Lung (tissue), 12 donors: Measurements from ENCODE around the gene PRLHR. TPM values are rescaled to one million over a fixed set of nuclear protein-coding genes. Genes with fewer than 3 reads are reported as not detected.

ENCODE experiments used
- ATAC-seq: fragments of 200-7000 bp; cut with Tn5 transposase; one replicate; pipeline ENCODE4 v1.9.1; 2020; ENCODE audit warnings: moderate number of reproducible peaks; ENCODE audit not compliant: insufficient read depth, low FRiP score
- DNase-seq, 3 donors: peaks; one replicate each; pipeline ENCODE4 v3.0.0-alpha.2; 2013 to 2017
- H3K27ac ChIP-seq, 2 donors: one replicate each; pipeline ENCODE4 v1.5.1; 2013; ENCODE audit warnings: mild to moderate bottlenecking in 2 of 2, moderate library complexity in 2 of 2, control low read depth in 1 of 2, inconsistent platforms in 1 of 2, low read depth in 1 of 2, low read length in 1 of 2
- H3K27me3 ChIP-seq, 3 donors: one replicate each; pipeline ENCODE4 v1.5.1; 2013; ENCODE audit warnings: low read length in 2 of 3; ENCODE audit not compliant: control insufficient read depth in 3 of 3, insufficient read depth in 3 of 3
- H3K36me3 ChIP-seq, 4 donors: one replicate each; pipeline ENCODE4 v1.5.1; 2013; ENCODE audit warnings: low read length in 4 of 4, mild to moderate bottlenecking in 1 of 4, moderate library complexity in 1 of 4; ENCODE audit not compliant: control insufficient read depth in 4 of 4, insufficient read depth in 4 of 4
- H3K4me1 ChIP-seq, 5 donors: one replicate each; pipeline ENCODE4 v1.5.1; 2013; ENCODE audit warnings: low read length in 5 of 5, mild to moderate bottlenecking in 2 of 5, moderate library complexity in 1 of 5; ENCODE audit not compliant: control insufficient read depth in 5 of 5, insufficient read depth in 5 of 5
- H3K4me3 ChIP-seq: one replicate; pipeline ENCODE4 v1.5.1; 2013; ENCODE audit warnings: mild to moderate bottlenecking, control low read depth, moderate library complexity
- H3K9ac ChIP-seq, 2 donors: one replicate each; pipeline ENCODE4 v1.5.1; 2013; ENCODE audit warnings: low read length in 2 of 2, control low read depth in 1 of 2; ENCODE audit not compliant: insufficient read depth in 1 of 2
- H3K9me3 ChIP-seq, 4 donors: one replicate each; pipeline ENCODE4 v1.5.1; 2013; ENCODE audit warnings: low read length in 3 of 4, mild to moderate bottlenecking in 1 of 4, moderate library complexity in 1 of 4; ENCODE audit not compliant: control insufficient read depth in 4 of 4, insufficient read depth in 3 of 4
- CTCF ChIP-seq: IDR thresholded peaks from 2 replicates; pipeline ENCODE4 v1.5.1; 2012; ENCODE audit warnings: mild to moderate bottlenecking; ENCODE audit errors: control extremely low read depth, extremely low read depth
- WGBS, 2 donors: extraction: QIAGEN DNeasy Blood & Tissue Kit; methylation state at CpG; one replicate each; pipeline ENCODE4 v1.1.7; 2013; 5-methylcytosine and 5-hydroxymethylcytosine counted together
- polyA plus RNA-seq, 2 donors: library from polyadenylated mRNA; stranded (reverse); fragments of 200-250 nt; gene quantifications; one replicate each; pipeline ENCODE4 v1.2.1, GENCODE V29; 2013
- total RNA-seq, 2 donors: library from RNA; depleted of rRNA in 1 of 2; stranded (reverse); fragments of >200 nt in 1 of 2; gene quantifications; one replicate each; pipeline ENCODE4 v1.2.1, GENCODE V29; 2014 to 2021
- donor health status: control.
- donor health status: control.
- donor health status: Bipolar disorder and iron deficiency.
- donor health status: healthy.
- donor health status: DM: yes; HTN: yes; CAD: no.

Gene PRLHR
- total and polyA plus RNA-seq, 4 donors = not detected

DNA sequence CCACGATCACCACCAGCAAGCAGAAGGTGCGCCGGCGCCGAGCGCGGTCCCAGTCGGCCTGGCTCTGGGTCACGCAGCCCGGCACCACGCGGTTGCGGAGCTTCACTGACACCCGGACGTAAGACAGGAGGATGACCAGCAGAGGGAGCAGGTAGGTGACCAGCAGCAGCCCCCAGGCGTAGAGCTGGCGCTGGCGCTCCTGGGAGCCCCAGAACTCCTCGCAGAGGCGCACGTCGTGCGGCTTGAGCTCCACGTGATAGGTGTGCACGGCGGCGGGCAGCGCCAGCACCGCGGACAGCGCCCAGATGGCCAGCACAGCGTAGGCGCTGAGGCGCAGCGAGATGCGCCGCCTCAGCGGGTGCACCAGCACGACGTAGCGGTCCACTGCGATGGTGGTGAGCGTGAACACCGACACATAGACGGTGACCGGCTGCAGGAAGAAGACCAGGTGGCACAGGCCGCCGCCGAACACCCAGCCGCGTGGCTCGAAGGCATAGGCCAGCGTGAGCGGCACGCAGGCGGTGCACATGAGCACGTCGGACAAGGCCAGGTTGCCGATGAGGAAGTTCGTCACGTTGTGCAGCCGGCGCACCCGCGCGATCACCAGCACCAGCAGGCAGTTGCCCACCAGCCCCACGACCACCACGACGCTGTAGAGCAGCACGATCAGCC, 920 bp downstream of the PRLHR start:
- Histone ChIP-seq H3K4me1 (peaks cover 0 to 4% (median 0%) of the 10 kb centered on the region in 5 donors), H3K27me3 (peaks cover 6 to 50% (median 36%) of the 10 kb centered on the region in 3 donors), H3K4me3 (no peak overlapping the region), H3K27ac (no peak overlapping the region), H3K9ac (no peak overlapping the region), H3K9me3 (peaks cover 0 to 23% (median 0%) of the 10 kb centered on the region in 4 donors), H3K36me3 (no peaks in the 10 kb centered on the region)
- no peak for ATAC-seq
- 14% methylated on average over 64 to 70 of the region's 70 CpGs for WGBS, 2 donors
- no peak for TF ChIP-seq CTCF
- DNase-seq = peak; percentile 51 to 74 (median 67)

DNA sequence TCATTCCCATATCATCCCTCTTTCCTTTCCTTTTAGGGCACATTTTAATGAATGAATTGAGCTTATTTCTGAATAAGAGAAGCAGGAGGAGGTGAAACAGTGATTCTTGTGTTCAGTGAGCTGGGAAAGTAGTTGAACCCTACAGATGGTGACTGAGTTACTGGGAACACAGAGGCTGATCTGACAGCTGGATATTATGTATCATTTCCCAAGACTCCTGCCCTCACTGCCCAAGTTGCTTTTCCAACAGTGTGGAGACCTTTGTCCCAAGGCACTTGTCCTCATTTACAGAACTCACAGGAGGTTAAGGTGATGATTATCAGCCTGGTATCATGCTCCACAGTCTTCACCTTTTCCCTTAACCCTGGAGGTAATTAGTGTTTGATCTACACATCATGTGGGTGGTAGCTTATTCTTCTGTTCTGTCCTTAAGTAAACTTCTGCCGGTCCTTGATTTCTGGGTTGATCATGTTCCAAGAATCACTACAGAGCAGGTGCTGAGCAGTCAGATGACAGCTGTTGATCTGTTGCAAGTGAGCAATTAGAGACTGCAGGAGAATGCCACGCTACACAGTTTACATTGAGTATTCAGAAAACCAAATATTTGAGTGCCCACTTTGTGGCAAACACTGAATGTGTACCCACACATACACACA, 2.6 kb downstream of the PRLHR start:
- ATAC-seq = no peak
- no peak overlapping the region for H3K4me3 ChIP-seq
- peaks cover 0 to 4% (median 0%) of the 10 kb centered on the region in 5 donors for H3K4me1 ChIP-seq
- no peak for DNase-seq
- no peak overlapping the region for H3K9ac ChIP-seq
- 57 to 66% methylated on average over 2 of the region's 2 CpGs for WGBS, 2 donors
- H3K27me3 ChIP-seq = peaks cover 6 to 47% (median 36%) of the 10 kb centered on the region in 3 donors
- no peak for TF ChIP-seq CTCF
- peaks cover 0 to 23% (median 0%) of the 10 kb centered on the region in 4 donors for H3K9me3 ChIP-seq
- H3K36me3 ChIP-seq = no peaks in the 10 kb centered on the region
- H3K27ac ChIP-seq = no peak overlapping the region

DNA sequence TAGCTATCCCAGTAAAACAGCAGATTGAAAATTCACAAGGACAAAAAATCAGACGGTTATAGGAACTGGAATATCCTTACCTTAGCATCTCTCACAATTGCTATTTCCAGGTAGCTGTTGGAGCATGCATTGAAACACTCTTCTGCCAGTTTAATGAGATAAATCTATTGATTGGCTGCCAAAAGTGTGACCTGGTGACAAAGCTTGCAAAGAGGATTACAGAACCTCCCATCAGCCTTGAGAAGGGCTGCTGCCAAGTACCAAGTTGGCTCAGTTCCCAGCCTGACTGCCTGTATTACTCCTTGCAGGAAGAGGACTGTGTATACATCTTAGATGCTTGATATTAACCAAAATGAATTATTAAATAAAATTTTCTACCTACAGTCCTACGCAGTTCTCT, 5.1 kb downstream of the PRLHR start:
- Histone ChIP-seq H3K4me1 (peaks cover 0 to 4% (median 0%) of the 10 kb centered on the region in 5 donors), H3K27ac (no peak overlapping the region), H3K9ac (no peak overlapping the region), H3K9me3 (peaks cover 0 to 18% (median 0%) of the 10 kb centered on the region in 4 donors), H3K4me3 (no peak overlapping the region), H3K27me3 (peaks cover 6 to 26% (median 24%) of the 10 kb centered on the region in 3 donors), H3K36me3 (no peaks in the 10 kb centered on the region)
- no peak for TF ChIP-seq CTCF
- peak; percentile 48 to 78 (median 59) for DNase-seq
- no peak for ATAC-seq
- 50 to 63% methylated on average over 2 of the region's 2 CpGs for WGBS, 2 donors
